8988T (cell line): ENCODE data around the gene FUT6.
"Not testable (repeated sequence)": the region's sequence is repeated elsewhere in the genome, so short reads cannot be mapped to it uniquely, and the experiment has no call there.

Experiments
- DNase-seq: peaks from one replicate; pipeline ENCODE4 v3.0.0; 2011

FUT6 gene

DNA sequence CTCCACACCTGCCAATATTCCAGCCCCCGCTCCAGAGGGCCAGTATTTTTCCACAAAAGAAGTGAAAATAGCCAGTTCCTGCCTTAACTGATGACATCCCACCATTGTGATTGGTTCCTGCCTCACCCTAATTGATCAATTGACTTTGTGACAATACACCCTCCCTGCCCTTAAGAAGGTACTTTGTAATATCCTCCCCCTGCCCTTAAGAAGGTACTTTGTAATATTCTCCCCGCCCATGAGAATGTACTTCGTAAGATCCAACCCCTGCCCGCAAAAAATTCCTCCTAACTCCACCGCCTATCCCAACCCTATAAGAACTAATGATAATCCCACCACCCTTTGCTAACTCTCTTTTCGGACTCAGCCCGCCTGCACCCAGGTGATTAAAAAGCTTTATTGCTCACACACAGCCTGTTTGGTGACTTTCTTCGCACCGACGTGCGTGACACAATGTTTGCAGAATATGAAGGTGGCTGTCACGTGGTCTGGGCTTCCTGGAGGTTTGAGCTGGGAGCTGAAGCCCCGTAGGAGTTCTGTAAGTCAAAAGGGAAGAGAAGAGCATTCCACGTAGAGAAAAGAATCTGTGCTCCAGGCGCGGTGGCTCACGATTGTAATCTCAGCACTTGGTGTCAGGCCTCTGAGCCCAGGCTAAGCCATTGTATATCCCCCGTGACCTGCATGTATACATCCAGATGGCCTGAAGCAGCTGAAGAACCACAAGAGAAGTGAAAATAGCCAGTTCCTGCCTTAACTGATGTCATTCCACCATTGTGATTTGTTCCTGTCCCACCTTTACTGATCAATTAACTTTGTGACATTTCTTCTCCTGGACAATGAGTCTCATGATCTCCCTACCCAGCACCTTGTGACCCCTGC is 17.9 kb upstream of the FUT6 start:
- DNase-seq: no peak

DNA sequence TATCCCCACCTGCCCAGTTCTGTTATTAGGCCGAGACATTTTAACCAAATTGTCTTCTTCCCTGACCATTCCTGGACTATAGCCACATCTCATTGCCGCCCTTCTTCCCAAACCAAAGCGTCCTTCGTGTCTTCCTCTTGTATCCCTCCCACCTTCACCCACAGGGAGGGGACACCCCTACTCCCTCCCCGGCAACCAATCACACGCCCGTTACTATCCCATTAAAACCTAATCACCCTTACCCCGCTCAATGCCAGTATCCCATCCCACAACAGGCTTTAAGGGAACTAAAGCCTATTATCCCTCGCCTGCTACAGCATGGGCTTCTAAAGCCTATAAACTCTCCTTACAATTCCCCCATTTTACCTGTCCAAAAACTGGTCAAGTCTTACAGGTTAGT is 15.6 kb upstream of the FUT6 start:
- not testable (repeated sequence) for DNase-seq

DNA sequence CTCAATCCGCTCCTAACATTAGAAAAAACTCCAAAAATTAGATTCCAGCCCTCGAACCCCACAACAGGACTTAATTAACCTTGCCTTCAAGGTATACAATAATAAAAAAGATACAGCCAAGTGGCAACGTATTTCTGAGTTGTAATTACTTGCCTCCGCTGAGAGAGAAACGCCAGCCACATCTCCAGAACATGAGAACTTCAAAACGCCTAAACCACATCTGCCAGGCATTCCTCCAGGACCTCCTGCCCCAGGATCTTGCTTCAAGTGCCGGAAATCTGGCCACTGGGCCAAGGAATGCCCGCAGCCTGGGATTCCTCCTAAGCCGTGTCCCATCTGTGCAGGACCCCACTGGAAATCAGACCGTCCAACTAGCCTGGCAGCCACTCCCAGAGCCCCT is 14.6 kb upstream of the FUT6 start:
- DNase-seq: not testable (repeated sequence)

DNA sequence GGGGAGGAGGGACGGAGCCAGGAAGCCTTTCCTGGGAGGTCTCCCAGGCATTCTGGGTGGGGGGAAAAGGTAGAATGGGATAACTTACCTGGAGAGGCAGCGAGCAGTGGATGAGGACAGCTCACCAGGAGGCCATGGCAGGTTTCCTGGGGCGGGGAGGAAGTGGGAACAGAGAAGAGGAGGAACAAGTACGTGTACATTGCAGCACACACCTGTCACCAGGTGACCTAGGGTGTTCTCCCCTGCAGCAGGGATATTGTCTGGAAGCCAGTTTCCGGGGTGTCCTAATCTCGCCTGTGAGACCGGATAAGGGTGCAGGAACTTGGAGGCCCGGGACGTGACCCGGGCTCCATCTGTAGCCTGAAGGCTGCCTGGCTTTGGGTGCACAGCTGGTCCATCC is 11.8 kb upstream of the FUT6 start, which contains the start of gene FUT3:
TSS of gene FUT3 (minus strand) at position 148 of the 400 bp plus-strand sequence.
- DNase-seq: no peak

DNA sequence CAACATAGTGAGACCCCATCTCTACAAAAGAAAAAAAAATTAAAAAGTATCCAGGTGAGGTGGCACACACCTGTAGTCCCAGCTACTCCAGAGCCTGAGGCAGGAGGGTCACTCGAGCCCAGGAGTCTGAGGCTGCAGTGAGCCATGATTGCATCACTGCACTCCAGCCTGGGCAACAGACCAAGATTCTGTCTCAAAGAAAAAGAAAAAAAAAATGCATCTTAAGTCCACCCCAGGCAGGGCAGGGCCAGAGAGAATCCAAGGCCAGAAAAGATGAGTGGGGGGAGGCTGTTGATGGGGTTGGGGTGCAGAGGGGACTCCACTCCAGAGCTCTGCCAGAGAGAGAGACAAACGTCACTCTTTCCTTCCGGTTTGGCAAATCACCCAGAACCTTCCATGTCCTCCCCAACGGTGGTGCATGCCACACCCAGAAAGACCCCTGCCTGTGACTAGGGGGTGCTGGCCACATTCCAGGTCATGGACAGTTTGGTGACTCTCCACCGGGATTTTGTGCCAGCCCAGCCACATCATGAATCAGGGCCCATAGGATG is 11.3 kb upstream of the FUT6 start:
- DNase-seq: no peak

DNA sequence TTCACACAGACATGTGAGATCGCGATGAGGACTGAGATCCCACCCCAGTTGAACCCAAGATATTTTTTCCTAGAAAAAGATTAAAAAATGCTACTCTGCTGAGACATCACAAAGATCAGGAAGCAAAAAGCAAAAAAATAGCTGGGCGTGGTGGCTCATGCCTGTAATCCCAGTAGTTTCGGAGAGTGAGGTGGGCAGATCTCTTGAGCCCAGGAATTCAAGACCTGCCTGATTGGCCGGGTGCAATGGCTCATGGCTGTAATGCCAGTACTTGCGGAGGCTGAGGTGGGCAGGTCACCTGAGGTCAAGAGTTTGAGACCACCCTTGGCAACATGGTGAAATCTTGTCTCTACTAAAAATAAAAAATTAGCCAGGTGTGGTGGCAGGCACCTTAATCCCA is 10.7 kb upstream of the FUT6 start:
- DNase-seq: no peak

DNA sequence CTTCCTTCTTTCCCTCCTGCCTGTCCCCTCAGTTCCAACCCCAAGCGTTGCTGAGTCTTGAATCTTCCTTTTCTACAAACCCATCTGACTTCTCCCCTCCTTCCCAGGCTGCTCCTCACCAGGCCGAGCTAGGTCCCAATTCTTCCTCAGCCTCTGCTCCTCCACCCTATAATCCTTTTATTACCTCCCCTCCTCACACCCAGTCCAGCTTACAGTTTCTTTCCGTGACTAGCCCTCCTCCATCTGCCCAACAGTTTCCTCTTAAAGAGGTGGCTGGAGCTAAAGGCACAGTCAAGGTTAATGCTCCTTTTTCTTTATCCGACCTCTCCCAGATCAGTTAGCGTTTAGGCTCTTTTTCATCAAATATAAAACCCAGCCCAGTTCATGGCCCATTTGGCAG is 9.1 kb upstream of the FUT6 start:
- not testable (repeated sequence) for DNase-seq

DNA sequence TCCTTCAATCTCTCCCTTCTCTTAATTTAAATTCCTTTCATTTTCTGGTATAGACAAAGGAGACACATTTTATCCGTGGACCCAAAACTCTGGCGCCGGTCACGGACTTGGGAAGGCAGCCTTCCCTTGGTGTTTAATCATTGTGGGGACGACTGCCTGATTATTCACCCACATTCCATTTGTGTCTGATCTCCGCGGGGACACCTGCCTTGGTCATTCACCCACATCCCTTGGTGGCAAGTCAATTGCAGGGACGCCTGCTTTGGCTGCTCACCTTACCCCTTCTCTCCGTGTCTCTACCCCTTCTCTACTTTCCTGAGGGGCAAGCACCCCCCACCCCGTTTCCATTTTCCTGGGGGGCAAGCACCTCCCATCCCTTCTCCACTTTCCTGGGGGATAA is 8.3 kb upstream of the FUT6 start:
- DNase-seq: not testable (repeated sequence)

DNA sequence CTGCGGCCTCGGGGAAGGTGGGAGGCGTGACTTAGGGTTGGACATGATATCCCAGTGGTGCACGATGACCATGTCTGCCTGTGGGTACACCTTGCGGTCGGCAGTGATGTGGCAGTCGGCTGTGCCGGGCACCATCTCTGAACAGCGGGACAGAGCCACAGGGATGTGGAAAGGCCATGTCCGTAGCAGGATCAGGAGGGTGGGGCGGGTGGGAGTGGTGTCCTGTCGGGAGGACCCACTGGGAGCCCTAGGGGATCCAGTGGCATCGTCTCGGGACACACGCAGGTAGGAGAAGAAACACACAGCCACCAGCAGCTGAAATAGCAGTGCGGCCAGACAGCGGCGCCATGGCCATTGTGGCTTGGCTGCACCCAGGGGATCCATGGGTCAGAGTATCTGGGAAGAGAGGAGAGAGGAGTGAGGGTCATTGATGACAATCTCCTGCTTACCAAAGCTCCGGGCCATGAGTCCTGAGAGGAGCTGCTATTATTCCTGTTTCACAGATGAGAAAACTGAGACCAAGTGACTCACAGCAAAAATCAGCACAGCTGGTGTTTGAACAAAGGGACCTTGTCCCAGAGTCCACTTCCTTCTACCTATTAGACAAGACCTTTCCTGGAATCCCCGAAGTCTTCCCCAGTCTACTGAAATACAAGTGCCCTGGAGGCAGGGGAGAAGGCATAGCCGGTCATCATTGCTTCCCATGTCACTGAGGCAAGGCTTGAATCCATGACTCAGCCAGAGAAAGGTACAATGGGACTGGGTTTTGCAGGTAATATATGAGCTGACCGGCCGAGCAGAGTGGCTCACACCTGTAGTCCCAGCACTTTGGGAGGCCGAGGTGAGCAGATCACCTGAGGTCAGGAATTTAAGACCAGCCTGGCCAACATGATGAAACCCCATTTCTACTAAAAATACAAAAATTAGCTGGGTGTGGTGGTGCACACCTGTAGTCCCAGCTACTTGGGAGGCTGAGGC is 5.2 kb upstream of the FUT6 start:
- DNase-seq: peak; percentile 1

DNA sequence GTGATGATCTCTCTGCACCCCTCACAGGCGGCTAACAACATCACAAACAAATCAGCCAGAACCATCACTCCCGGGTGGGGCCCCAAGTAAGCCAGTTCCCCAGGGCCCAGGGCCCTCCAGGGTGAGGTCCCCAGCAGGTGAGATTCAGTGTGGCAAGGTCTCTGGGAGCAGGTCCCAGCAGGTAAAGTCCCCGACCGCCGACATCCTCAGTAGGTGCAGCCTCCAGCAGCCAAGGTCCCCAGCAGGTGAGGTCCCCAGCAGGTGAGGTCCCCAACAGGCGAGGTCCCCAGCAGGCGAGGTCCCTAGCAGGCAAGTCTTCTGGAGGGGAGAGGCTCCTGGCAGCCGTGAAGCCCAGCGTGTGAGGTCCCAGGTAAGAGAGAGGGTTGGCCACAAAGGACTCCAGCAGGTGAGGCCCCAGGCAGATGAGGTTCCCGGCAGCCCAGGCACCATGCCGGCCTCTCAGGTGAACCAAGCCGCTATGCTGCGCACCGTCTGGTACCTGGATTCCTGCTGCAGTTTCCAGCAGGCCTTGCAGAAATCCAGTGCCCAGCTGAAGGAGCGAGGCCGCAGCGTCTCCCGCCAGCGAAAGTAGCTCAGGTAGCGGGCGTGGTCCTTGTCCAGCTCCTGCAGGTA is 3.9 kb upstream of the FUT6 start:
- DNase-seq: peak; percentile 8

DNA sequence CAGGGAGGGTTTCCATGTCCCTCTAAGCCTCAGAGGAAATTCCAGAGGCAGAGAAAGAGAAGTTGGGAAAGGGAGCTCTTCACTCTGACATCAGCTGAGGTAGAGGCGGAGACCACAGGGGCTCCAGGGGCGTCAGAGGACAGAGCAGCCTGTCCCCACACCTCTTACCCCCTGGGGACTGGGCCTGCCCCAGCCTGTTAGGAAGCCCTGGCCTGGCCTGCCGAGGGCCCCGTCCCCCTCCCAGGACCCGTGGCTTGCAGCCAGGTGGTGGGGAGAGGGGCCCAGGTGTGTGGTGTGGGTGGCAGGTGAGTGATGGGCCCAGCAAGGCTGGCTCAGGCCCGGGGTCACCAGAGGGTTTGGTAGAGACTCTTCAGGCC is 2.2 kb upstream of the FUT6 start:
- DNase-seq: peak; percentile 3

DNA sequence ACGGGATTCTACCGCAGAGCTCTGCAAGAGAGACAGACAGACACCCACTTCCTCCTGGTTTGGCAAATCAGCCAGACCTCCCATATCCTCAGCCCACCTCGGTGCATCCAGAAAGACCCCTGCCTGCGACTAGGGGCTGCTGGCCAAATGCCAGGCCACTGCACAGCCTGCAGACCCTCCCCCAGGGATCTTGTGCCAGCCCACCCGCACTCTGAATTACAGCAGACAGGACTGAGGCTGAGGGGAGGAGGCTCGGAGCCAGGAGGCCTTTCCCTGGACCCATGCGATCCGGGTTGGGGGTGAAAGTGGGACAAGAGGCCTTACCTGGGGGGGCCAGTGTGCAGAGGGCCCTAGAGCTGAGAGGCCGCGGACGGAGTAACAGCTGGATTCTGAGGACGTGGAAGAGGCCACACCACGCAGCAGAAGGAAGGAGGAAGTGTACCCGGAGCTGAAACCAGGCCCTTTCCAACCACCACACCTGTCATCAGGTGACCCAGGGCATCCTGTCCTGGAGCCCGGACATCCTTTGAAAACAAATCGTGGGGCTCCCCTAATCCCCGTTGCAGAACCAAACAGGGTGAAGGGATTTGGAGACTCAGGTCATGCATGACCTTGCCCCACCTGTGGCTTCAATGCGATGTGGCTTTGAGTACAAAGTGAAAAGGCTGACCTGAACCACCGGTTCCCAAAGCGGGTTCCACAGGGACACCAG is 993 bp downstream of the FUT6 start:
- no peak for DNase-seq

DNA sequence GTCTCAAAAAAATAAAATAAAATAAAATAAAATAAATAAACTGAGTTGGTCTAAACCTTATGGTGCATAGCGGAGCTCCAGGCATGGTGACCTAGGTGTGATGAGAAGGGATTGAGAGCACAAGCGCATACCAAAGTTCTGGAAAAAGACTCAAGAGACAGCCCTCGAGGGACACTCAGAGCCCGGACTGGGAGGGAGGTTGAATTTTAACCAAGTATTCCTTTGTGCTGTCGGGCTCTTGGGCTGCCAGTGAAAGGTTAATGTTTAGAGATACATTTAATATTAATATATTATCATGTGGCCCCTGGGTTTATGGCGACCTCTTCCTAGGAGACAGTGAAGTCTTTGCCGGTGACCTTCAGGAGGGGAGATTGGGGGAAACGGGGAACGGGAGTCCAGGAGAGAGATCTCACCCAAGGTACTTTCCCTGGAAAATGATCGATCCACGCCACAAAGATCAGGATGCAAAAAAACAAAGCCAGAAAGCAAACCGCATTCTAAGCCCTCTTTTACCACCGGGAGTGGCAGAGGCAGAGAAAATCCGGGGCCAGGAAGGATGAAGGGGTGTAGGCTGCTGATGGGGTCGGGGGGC is 1.6 kb downstream of the FUT6 start:
- peak; percentile 6 for DNase-seq

DNA sequence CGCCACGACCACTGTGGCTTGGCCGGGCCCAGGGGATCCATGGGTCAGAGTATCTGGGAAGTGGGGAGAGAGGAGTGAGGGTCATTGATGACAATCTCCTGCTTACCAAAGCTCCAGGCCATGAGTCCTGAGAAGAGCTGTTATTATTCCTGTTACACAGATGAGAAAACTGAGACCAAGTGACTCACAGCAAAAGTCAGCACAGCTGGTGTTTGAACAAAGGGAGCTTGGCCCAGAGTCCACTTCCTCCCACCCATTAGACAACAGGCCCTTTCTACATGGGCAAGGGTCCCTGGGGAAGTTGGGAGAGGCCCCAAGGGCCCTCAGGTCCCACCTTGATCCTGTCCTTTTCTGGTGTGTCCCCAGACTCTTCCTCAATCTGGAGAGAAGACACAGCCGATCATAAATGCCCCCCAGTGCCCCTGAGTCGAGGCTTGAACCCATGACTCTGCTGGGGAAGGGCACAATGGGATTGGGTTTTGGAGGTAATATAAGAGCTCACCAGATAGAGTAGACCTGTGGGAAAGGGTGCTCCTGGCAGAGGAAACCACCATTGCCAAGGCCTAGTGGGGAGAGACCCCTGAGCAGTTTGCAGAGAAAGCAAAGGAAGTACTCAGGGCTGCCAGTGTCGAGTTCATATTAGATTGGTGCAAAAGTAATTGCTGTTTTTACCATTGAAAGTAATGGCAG is 6.8 kb downstream of the FUT6 start:
- DNase-seq: peak; percentile 14

DNA sequence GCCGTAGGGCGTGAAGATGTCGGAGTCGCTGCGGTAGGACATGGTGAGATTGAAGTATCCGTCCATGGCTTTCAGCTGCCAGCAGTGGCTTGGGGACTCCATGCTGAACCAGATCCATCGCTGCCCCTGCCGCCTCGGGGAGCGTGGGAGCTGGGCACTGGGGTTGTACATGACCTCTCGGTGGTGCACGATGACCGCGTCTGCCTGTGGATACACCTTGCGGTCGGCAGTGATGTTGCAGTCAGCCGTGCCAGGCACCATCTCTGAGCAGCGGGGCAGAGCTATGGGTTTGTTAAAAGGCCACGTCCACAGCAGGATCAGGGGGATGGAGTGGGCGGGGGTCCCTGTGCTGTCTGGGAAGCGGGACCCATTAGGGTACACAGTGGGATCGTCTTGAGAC is 7.4 kb downstream of the FUT6 start:
- peak; percentile 8 for DNase-seq

DNA sequence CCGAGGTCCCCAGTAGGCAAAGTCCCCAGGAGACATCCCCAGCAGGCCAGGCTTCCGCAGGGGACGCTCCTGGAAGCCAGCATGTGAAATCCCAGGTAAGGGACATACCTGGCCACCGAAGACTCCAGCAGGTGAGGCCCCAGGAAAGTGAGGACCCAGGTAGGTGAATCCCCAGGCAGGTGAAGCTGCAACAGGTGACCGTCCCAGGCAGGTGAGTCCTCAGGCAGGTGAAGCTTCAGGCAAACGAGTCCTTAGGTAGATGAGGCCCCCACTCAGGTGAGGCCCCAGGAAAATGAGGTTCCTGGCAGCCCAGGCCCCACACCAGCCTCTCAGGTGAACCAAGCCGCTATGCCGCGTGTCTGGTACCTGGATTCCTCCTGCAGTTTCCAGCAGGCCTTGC is 8.3 kb downstream of the FUT6 start:
- peak; percentile 2 for DNase-seq

DNA sequence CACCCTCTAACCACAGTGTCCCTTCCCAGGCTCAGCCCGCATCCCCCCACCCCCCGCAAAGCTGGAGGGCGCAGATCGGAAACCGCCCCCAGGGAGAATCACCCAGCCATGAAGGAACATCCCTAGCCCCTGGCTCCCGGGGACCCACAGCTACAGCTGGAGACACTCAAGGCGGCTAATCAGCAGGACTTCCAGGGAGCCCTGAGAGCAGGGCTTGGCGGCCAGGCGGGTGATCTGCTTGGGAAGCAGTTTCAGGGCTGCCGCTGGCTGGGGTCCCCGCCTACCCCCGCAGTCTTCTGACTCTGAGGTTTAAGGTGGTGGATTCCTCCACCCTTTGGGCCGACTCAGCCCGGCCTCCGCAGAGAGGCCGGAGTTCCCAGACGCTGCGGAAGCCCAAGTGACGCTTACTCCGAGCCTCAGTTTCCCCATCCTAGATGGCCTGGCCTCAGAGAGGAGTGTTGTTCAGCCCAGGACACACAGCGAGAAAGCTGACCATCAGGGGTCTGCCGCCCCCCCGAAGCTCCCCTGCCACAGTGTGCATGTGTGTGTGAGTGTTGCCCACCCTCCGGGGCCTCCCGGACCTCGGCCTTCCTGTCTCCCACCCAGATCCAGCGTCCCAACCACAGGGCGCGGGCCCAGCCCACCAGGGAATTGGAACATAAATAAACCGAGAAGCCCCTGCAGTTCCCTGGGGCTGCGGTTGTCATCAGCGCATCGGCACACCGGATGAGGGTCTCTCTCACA is 9.8 kb downstream of the FUT6 start:
- peak; percentile 8 for DNase-seq

DNA sequence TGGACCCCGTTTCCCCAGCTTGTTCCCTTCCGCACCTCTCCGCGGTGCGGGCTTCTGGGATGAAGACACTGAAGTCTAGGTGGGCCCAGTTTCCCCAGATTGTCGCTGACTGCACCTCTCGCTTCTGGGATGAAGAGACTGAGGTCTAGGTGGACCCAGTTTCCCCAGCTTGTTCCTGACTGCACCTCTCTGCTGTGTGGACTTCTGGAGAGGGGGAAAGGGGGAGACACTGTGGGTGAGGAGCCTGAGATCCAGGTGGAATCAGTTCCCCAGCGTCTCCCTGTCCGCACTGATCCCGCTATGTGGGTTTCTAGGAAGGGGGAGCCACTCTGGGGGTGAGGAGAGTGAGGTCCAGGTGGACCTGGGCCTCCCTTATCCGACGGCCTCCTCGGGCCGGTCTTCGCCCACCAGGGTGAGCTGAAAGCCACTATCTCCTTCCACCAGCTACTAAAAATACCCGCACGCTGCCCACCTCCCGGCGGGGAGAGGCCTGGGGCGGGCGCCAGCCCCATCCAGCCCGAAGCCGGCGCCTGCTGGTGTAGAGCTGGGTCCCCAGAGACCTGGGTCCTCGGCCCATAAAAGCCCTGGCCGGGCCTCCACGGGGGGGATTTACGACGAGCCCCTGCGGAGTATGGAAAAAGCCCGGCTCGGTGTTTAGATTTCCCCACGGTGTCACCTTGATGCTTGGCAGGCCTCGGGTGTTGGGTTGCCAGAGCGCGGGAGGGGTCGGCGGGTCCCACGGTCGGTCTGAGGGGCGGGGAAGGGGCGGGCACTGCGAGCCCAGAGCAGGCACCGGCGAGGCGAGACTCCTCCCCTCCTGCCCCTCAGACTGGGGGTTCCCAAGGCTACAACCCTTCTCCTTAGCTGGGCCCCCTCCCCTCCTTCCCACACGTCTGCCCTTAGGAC is 10.6 kb downstream of the FUT6 start:
- no peak for DNase-seq
